Adrenal gland (tissue), 5 donors: Measurements from ENCODE around the gene ZNF324.
"Not testable (repeated sequence)": the region's sequence is repeated elsewhere in the genome, so short reads cannot be mapped to it uniquely, and the experiment has no call there.

Experiments
- POLR2A ChIP-seq, 2 donors: fragments of 450-650 bp; IDR thresholded peaks; one replicate each; pipeline ENCODE4 v1.6.1; 2017; ENCODE audit warnings: antibody characterized with exemption in 2 of 2, mild to moderate bottlenecking in 2 of 2, moderate library complexity in 1 of 2
- TF ChIP-seq, protein P1 (sequence below), 6 experiments: fragments of 450-650 bp in 4 of 6; fragments of 200-600 bp in 2 of 6; sonication (generic) in 1 of 6; IDR thresholded peaks; 1 replicate in 5 of 6; 2 replicates in 1 of 6; pipeline versions ENCODE4 v1.5.1 to v1.8.0; 2016 to 2021; ENCODE audit warnings: antibody characterized with exemption in 6 of 6, mild to moderate bottlenecking in 2 of 6, moderate library complexity in 1 of 6
- donor health status: DM: no; HTN: no; CAD: no.

- TF ChIP-seq POLR2A (IDR thresholded peaks at IDR 0.05), result not testable (repeated sequence)
- TF ChIP-seq, protein P1, sequence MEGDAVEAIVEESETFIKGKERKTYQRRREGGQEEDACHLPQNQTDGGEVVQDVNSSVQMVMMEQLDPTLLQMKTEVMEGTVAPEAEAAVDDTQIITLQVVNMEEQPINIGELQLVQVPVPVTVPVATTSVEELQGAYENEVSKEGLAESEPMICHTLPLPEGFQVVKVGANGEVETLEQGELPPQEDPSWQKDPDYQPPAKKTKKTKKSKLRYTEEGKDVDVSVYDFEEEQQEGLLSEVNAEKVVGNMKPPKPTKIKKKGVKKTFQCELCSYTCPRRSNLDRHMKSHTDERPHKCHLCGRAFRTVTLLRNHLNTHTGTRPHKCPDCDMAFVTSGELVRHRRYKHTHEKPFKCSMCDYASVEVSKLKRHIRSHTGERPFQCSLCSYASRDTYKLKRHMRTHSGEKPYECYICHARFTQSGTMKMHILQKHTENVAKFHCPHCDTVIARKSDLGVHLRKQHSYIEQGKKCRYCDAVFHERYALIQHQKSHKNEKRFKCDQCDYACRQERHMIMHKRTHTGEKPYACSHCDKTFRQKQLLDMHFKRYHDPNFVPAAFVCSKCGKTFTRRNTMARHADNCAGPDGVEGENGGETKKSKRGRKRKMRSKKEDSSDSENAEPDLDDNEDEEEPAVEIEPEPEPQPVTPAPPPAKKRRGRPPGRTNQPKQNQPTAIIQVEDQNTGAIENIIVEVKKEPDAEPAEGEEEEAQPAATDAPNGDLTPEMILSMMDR (IDR thresholded peaks at IDR 0.05), result not testable (repeated sequence)
Measured at GRCh38 chr19:58449980-58450379, 16.9 kb upstream of the ZNF324 start.
